ENCODE data around the gene DCANP1.
A peak's percentile ranks its signal among the peaks of the same experiment; 100 is the strongest.

The DCANP1 gene

GRCh38 chr5:135478938-135479337 is 31.8 kb upstream of the DCANP1 start:
- DNase-seq = no peak

GRCh38 chr5:135477613-135478066 is 30.5 kb upstream of the DCANP1 start:
- DNase-seq = no peak

GRCh38 chr5:135476615-135477581 is 29.8 kb upstream of the DCANP1 start:
- no peak for DNase-seq

- DNase-seq = no peak
Measured at GRCh38 chr5:135473956-135474670, 27.0 kb upstream of the DCANP1 start.

GRCh38 chr5:135472141-135472540 is 25.0 kb upstream of the DCANP1 start:
- no peak for DNase-seq

GRCh38 chr5:135471726-135472125 is 24.6 kb upstream of the DCANP1 start:
- no peak for DNase-seq

GRCh38 chr5:135469911-135470310 is 22.8 kb upstream of the DCANP1 start:
- no peak for DNase-seq

- no peak for DNase-seq
Measured at GRCh38 chr5:135468541-135468940, 21.4 kb upstream of the DCANP1 start.

GRCh38 chr5:135467871-135468485 is 20.8 kb upstream of the DCANP1 start:
- DNase-seq = no peak

- DNase-seq = no peak
Measured at GRCh38 chr5:135467051-135467625, 20.0 kb upstream of the DCANP1 start.

- DNase-seq = peak; percentile 56 to 69
Measured at GRCh38 chr5:135466178-135467050, 19.3 kb upstream of the DCANP1 start.

- DNase-seq = no peak
Measured at GRCh38 chr5:135465391-135466122, 18.4 kb upstream of the DCANP1 start.

- peak; percentile 23 to 29 for DNase-seq
Measured at GRCh38 chr5:135462304-135462703, 15.2 kb upstream of the DCANP1 start.

GRCh38 chr5:135461481-135462151 is 14.5 kb upstream of the DCANP1 start:
- no peak for DNase-seq

GRCh38 chr5:135460246-135461033 is 13.3 kb upstream of the DCANP1 start:
- no peak for DNase-seq

GRCh38 chr5:135458921-135459331 is 11.8 kb upstream of the DCANP1 start:
- no peak for DNase-seq

- DNase-seq = no peak
Measured at GRCh38 chr5:135458356-135458755, 11.2 kb upstream of the DCANP1 start.

- peak; percentile 26 to 63 for DNase-seq
Measured at GRCh38 chr5:135457424-135458071, 10.4 kb upstream of the DCANP1 start.

Measured in stimulated activated CD4-positive, alpha-beta T cell treated with anti-CD3 and anti-CD28 coated beads, Interleukin-4, amount 100 ng/mL, for 4 hours (primary cell).